Tibial nerve (tissue), 4 donors: ENCODE data around the gene FRMD4A. TPM values are rescaled to one million over a fixed set of nuclear protein-coding genes. Genes with fewer than 3 reads are reported as not detected.

Experiments used
- DNase-seq, 2 donors: peaks; one replicate each; pipeline ENCODE4 v3.0.0-alpha.2; 2019; ENCODE audit warnings: low spot score in 2 of 2
- H3K27ac ChIP-seq, 4 donors: fragments of 200-600 bp; sonication (generic) in 3 of 4; one replicate each; pipeline ENCODE4 v1.5.1; 2017 to 2019; ENCODE audit warnings: mild to moderate bottlenecking in 1 of 4
- H3K27me3 ChIP-seq, 2 donors: fragments of 200-600 bp; sonication (generic) in 1 of 2; one replicate each; pipeline versions ENCODE4 v1.5.1 to v1.6.0; 2017 to 2019
- H3K36me3 ChIP-seq, 3 donors: fragments of 200-600 bp; sonication (generic); one replicate each; pipeline ENCODE4 v1.5.1; 2018 to 2019
- H3K4me1 ChIP-seq, 4 donors: fragments of 200-600 bp; sonication (generic) in 3 of 4; one replicate each; pipeline ENCODE4 v1.5.1; 2017 to 2019
- H3K4me3 ChIP-seq, 4 donors: fragments of 200-600 bp; sonication (generic) in 3 of 4; one replicate each; pipeline ENCODE4 v1.5.1; 2017 to 2019; ENCODE audit warnings: mild to moderate bottlenecking in 1 of 4, moderate library complexity in 1 of 4
- H3K9me3 ChIP-seq, 4 donors: fragments of 200-600 bp; sonication (generic) in 3 of 4; one replicate each; pipeline ENCODE4 v1.5.1; 2017 to 2019
- EP300 ChIP-seq, 2 donors: sonication (generic); formaldehyde crosslinking; IDR thresholded peaks; one replicate each; pipeline ENCODE4 v1.6.1; 2017; ENCODE audit warnings: antibody characterized with exemption in 2 of 2, mild to moderate bottlenecking in 1 of 2
- POLR2A ChIP-seq, 2 donors: fragments of 450-650 bp; IDR thresholded peaks; one replicate each; pipeline ENCODE4 v1.6.1; 2017; ENCODE audit warnings: antibody characterized with exemption in 2 of 2, mild to moderate bottlenecking in 2 of 2, moderate library complexity in 2 of 2
- WGBS, 2 donors: methylation state at CpG; one replicate each; pipeline ENCODE4 v1.1.5; 2018; 5-methylcytosine and 5-hydroxymethylcytosine counted together
- total RNA-seq, 4 donors: library from RNA; depleted of rRNA; stranded (reverse); fragments of >200 nt; gene quantifications; one replicate each; pipeline ENCODE4 v1.1.0, GENCODE V29; 2016
- TF ChIP-seq, protein P1 (sequence below), 5 experiments: fragments of 200-600 bp in 3 of 5; fragments of 450-650 bp in 2 of 5; sonication (generic) in 3 of 5; IDR thresholded peaks; one replicate each; pipeline ENCODE4 v1.5.1; 2016 to 2019; ENCODE audit warnings: antibody characterized with exemption in 5 of 5, mild to moderate bottlenecking in 3 of 5, moderate library complexity in 2 of 5

Gene FRMD4A
- total RNA-seq, 4 donors from 2014 or later = 39.8 to 89.7 (median 53.9) TPM

DNA sequence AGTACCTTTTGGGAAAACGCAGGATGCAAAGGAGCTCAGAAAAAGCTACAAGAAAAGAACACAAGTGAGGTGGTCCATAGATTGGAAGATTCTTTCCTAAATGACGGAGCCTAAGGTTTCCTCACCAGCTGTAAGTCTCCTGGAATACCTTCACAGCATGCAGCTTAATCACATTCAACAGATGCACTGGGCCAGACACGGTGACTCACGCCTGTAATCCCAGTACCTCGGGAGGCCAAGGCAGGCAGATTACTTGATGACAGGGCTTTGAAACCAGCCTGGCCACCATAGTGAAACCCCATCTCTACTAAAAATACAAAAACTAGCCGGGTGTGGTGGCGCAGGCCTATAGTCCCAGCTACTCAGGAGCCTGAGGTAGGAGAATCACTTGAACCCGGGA lies 228.7 kb downstream of the FRMD4A start:
- TF ChIP-seq EP300 (IDR thresholded peaks at IDR 0.05) (no peak), POLR2A (IDR thresholded peaks at IDR 0.05) (no peak)
- TF ChIP-seq, protein P1, sequence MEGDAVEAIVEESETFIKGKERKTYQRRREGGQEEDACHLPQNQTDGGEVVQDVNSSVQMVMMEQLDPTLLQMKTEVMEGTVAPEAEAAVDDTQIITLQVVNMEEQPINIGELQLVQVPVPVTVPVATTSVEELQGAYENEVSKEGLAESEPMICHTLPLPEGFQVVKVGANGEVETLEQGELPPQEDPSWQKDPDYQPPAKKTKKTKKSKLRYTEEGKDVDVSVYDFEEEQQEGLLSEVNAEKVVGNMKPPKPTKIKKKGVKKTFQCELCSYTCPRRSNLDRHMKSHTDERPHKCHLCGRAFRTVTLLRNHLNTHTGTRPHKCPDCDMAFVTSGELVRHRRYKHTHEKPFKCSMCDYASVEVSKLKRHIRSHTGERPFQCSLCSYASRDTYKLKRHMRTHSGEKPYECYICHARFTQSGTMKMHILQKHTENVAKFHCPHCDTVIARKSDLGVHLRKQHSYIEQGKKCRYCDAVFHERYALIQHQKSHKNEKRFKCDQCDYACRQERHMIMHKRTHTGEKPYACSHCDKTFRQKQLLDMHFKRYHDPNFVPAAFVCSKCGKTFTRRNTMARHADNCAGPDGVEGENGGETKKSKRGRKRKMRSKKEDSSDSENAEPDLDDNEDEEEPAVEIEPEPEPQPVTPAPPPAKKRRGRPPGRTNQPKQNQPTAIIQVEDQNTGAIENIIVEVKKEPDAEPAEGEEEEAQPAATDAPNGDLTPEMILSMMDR (IDR thresholded peaks at IDR 0.05) = no peak
- Histone ChIP-seq H3K27me3 (no peaks in the 10 kb centered on the region), H3K9me3 (no peaks in the 10 kb centered on the region), H3K4me3 (no peak overlapping the region), H3K36me3 (no peaks in the 10 kb centered on the region), H3K4me1 (no peaks in the 10 kb centered on the region), H3K27ac (no peak overlapping the region)
- WGBS, 2 donors = 89 to 95% methylated on average over 8 of the region's 8 CpGs
- no peak for DNase-seq

DNA sequence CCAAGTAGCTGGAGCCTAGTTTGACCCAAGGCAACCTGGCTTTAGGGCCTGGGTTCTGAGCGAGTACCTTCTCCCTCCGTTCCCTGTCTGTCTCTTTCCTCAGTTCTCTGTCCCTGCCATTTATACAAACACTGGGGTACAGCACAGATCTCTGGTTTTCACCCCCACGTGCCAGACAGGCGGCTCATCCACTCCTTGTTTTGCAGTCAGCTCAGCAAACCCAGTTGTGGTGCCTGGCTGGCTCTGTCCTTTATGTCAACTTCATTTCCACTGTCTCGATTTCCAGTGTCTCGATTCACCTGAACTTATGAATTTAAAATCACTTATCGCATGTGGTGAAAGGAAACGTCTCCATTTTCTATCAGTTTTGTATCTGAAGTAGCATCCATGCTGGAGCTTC lies 230.8 kb downstream of the FRMD4A start:
- H3K36me3 ChIP-seq = no peaks in the 10 kb centered on the region
- no peak for TF ChIP-seq EP300 (IDR thresholded peaks at IDR 0.05)
- no peak for TF ChIP-seq POLR2A (IDR thresholded peaks at IDR 0.05)
- TF ChIP-seq, protein P1 (IDR thresholded peaks at IDR 0.05) = no peak
- H3K27me3 ChIP-seq = no peaks in the 10 kb centered on the region
- no peak overlapping the region for H3K27ac ChIP-seq
- H3K4me3 ChIP-seq = no peak overlapping the region
- 74% methylated on average over 8 of the region's 8 CpGs for WGBS, 2 donors
- H3K9me3 ChIP-seq = no peaks in the 10 kb centered on the region
- no peak for DNase-seq
- H3K4me1 ChIP-seq = no peaks in the 10 kb centered on the region

DNA sequence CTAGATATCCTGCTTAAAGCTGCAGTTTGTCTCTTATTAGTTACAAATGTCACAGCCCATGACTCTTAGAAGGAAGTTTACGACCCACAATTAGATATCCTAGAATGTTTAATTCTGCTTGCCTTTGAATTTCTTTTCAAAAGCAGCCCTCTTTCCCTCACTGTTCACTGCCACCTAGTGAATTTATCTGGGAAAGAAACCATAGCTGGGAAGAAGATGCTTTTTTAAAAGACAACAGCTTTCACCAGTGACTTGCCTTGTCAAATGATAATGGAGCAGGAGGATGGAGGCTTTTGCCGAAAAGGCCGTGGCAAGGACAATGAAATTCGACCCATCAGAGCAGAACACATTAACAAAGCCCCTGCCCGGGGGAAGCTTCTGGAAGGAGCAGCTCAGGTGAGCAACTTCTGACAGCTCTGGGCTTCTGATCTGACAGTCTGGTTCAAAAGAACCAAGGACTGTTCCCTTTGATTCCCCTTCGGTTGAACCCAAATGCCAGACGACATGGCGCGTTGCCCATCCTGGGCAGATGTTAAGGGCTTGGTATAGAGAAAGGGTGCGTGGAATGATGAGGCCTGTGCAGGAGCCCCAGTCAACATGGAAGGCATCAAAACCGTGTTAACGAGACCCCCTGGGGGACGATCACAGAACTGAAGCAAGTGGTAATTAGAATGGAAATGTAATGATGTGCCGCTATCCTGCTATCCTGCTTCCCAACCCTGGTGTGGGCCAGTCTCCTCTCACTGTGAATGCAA lies 236.8 kb downstream of the FRMD4A start:
- peaks cover 0 to 12% (median 0%) of the 10 kb centered on the region in 4 donors for H3K4me1 ChIP-seq
- no peaks in the 10 kb centered on the region for H3K9me3 ChIP-seq
- no peaks in the 10 kb centered on the region for H3K36me3 ChIP-seq
- H3K27ac ChIP-seq = no peak overlapping the region
- 43 to 49% methylated on average over 14 of the region's 14 CpGs for WGBS, 2 donors
- no peaks in the 10 kb centered on the region for H3K27me3 ChIP-seq
- no peak for DNase-seq
- TF ChIP-seq POLR2A (IDR thresholded peaks at IDR 0.05) = no peak
- TF ChIP-seq, protein P1 (IDR thresholded peaks at IDR 0.05) = peak; percentile 25 to 72 (median 55)
- no peak overlapping the region for H3K4me3 ChIP-seq

GRCh38 chr10:14092799-14093198 lies 237.9 kb downstream of the FRMD4A start:
- 93 to 95% methylated on average over 5 of the region's 5 CpGs for WGBS, 2 donors
- Histone ChIP-seq H3K36me3 (no peaks in the 10 kb centered on the region), H3K9me3 (no peaks in the 10 kb centered on the region)

More at GRCh38 chr10:14092799-14093198, 237.9 kb downstream of the FRMD4A start:
- H3K27me3 ChIP-seq = no peaks in the 10 kb centered on the region
- peaks cover 0 to 12% (median 0%) of the 10 kb centered on the region in 4 donors for H3K4me1 ChIP-seq
- no peak overlapping the region for H3K27ac ChIP-seq
- no peak overlapping the region for H3K4me3 ChIP-seq
- TF ChIP-seq EP300 (IDR thresholded peaks at IDR 0.05) = no peak
- TF ChIP-seq, protein P1 (IDR thresholded peaks at IDR 0.05) = no peak
- TF ChIP-seq POLR2A (IDR thresholded peaks at IDR 0.05) = no peak
- DNase-seq = no peak
